Tibial artery (tissue), 4 donors: Measurements from ENCODE around the gene SIM2.

Source experiments
- DNase-seq, 2 donors: peaks; one replicate each; pipeline ENCODE4 v3.0.0-alpha.2; 2019
- H3K27ac ChIP-seq, 2 donors: fragments of 200-600 bp; sonication (generic) in 1 of 2; 1 replicate in 1 of 2; 2 replicates in 1 of 2; pipeline ENCODE4 v1.5.1; 2018 to 2019; ENCODE audit warnings: mild to moderate bottlenecking in 1 of 2
- H3K27me3 ChIP-seq, 2 donors: fragments of 200-600 bp; sonication (generic) in 1 of 2; one replicate each; pipeline versions ENCODE4 v1.5.1 to v1.6.0; 2016 to 2019
- H3K36me3 ChIP-seq, 3 donors: fragments of 200-600 bp; sonication (generic) in 2 of 3; one replicate each; pipeline ENCODE4 v1.5.1; 2016 to 2019; ENCODE audit warnings: mild to moderate bottlenecking in 2 of 3
- H3K4me1 ChIP-seq, 4 donors: fragments of 200-600 bp; sonication (generic) in 2 of 4; 1 replicate in 3 of 4; 2 replicates in 1 of 4; pipeline ENCODE4 v1.5.1; 2016 to 2019
- H3K4me3 ChIP-seq, 2 donors: fragments of 200-600 bp; sonication (generic) in 1 of 2; 1 replicate in 1 of 2; 2 replicates in 1 of 2; pipeline ENCODE4 v1.5.1; 2018 to 2019; ENCODE audit warnings: mild to moderate bottlenecking in 2 of 2
- H3K9me3 ChIP-seq, 3 donors: fragments of 200-600 bp; sonication (generic) in 1 of 3; one replicate each; pipeline ENCODE4 v1.5.1; 2016 to 2019
- intact Hi-C: fragments of 100-400 bp; cut with DNase I; formaldehyde crosslinking; loops from one replicate; pipeline ENCODE4 v1.15.0; 2023; ENCODE audit warnings: low total_unique reads
- TF ChIP-seq, protein P1 (sequence below), 2 experiments: fragments of 200-600 bp in 1 of 2; fragments of 450-650 bp in 1 of 2; IDR thresholded peaks; one replicate each; pipeline ENCODE4 v1.5.1; 2017 to 2019; ENCODE audit warnings: antibody characterized with exemption in 2 of 2, mild to moderate bottlenecking in 1 of 2, moderate library complexity in 1 of 2

Gene SIM2

DNA sequence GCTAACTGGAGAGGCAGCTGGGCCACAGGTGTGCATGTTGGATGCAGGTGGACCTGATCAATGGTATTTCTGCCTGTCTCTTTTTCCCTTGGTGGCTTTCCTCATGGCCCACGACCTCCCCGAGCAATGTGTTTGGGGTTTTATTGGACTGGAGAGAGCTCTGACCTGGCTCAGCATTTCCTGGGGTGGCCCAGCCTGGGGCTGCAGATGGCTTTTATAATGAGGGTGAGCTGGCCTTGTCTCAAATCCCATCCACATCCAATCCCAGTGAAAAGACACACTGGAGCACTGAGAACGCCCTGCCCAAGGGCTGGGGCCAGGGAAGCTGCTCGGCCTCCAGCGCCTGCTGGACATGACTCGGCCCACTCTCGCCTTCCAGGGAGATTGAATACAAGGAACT is 44.1 kb downstream of the SIM2 start:
- DNase-seq: no peak
- intact Hi-C loops: no loop called here
- Histone ChIP-seq H3K9me3 (no peaks in the 10 kb centered on the region), H3K27me3 (peaks cover 0 to 21% of the 10 kb centered on the region in 2 donors), H3K4me3 (no peak overlapping the region), H3K4me1 (peaks cover 0 to 19% (median 6%) of the 10 kb centered on the region in 4 donors), H3K27ac (no peak overlapping the region), H3K36me3 (no peaks in the 10 kb centered on the region)
- TF ChIP-seq, protein P1, sequence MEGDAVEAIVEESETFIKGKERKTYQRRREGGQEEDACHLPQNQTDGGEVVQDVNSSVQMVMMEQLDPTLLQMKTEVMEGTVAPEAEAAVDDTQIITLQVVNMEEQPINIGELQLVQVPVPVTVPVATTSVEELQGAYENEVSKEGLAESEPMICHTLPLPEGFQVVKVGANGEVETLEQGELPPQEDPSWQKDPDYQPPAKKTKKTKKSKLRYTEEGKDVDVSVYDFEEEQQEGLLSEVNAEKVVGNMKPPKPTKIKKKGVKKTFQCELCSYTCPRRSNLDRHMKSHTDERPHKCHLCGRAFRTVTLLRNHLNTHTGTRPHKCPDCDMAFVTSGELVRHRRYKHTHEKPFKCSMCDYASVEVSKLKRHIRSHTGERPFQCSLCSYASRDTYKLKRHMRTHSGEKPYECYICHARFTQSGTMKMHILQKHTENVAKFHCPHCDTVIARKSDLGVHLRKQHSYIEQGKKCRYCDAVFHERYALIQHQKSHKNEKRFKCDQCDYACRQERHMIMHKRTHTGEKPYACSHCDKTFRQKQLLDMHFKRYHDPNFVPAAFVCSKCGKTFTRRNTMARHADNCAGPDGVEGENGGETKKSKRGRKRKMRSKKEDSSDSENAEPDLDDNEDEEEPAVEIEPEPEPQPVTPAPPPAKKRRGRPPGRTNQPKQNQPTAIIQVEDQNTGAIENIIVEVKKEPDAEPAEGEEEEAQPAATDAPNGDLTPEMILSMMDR (IDR thresholded peaks at IDR 0.05): no peak

DNA sequence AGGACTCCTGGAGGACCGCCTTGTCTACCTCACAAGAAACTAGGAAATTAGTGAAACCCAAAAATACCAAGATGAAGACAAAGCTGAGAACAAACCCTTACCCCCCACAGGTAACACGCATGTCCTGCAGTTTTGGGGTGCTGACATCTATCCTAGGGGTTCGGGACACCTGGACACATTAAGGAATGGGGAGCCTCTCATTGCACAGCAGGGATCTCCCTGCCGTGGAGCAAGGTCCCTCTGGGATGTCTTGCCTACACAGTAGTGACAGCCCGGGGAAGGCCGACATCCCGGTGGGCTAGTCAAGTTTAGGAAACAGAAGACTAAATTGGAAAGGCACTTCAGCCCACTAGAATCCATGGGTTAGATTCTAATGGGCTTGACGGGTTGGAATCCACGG is 44.5 kb downstream of the SIM2 start:
- H3K4me1 ChIP-seq: peaks cover 0 to 22% (median 10%) of the 10 kb centered on the region in 4 donors
- no peak for DNase-seq
- no peak overlapping the region for H3K4me3 ChIP-seq
- no peak overlapping the region for H3K27ac ChIP-seq
- intact Hi-C loops: no loop called here
- H3K9me3 ChIP-seq: no peaks in the 10 kb centered on the region
- H3K27me3 ChIP-seq: peaks cover 0 to 26% of the 10 kb centered on the region in 2 donors
- H3K36me3 ChIP-seq: no peaks in the 10 kb centered on the region
- TF ChIP-seq, protein P1 (IDR thresholded peaks at IDR 0.05): no peak

DNA sequence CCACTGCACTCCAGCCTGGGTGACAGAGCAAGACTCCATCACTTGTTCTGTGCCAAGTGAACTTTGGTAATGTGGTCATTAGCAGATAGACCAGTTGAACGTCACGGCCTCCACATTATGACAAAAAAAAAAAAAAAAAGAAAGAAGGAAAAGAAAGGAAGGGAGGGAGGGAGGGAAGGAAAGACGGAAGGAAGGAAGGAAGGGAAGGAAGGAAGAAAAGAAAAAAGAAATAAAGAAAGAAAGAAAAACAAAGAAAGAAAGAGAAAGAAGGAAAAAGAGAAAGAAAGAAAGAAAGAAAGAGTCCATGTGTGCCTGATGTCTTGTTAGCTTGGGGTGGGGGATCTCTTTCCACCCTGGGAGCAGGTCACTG is 45.3 kb downstream of the SIM2 start:
- no peaks in the 10 kb centered on the region for H3K36me3 ChIP-seq
- intact Hi-C loops: no loop called here
- no peaks in the 10 kb centered on the region for H3K9me3 ChIP-seq
- H3K4me1 ChIP-seq: peaks cover 0 to 22% (median 10%) of the 10 kb centered on the region in 4 donors
- no peak for DNase-seq
- H3K27ac ChIP-seq: no peak overlapping the region
- TF ChIP-seq, protein P1 (IDR thresholded peaks at IDR 0.05): no peak
- no peak overlapping the region for H3K4me3 ChIP-seq
- H3K27me3 ChIP-seq: peaks cover 0 to 30% of the 10 kb centered on the region in 2 donors

DNA sequence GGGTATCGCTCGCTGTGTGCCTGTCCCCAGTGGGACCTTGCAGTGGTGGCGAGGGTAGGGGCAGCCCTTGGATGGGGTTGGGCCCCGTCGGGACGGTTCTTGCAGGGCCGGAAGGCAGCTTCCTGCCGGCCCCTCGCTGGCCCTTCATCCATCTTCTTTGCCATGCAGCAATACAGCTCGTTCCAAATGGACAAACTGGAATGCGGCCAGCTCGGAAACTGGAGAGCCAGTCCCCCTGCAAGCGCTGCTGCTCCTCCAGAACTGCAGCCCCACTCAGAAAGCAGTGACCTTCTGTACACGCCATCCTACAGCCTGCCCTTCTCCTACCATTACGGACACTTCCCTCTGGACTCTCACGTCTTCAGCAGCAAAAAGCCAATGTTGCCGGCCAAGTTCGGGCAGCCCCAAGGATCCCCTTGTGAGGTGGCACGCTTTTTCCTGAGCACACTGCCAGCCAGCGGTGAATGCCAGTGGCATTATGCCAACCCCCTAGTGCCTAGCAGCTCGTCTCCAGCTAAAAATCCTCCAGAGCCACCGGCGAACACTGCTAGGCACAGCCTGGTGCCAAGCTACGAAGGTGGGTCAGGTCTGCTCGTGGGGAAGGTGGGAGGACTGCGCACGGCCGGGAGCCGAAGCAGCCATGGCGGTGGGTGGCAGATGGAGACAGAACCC is 45.8 kb downstream of the SIM2 start:
- Histone ChIP-seq H3K27me3 (peaks cover 0 to 30% of the 10 kb centered on the region in 2 donors), H3K36me3 (peaks cover 0 to 1% (median 0%) of the 10 kb centered on the region in 3 donors), H3K27ac (no peak overlapping the region), H3K4me1 (peaks cover 0 to 22% (median 10%) of the 10 kb centered on the region in 4 donors), H3K4me3 (no peak overlapping the region), H3K9me3 (no peaks in the 10 kb centered on the region)
- DNase-seq: no peak
- TF ChIP-seq, protein P1 (IDR thresholded peaks at IDR 0.05): no peak
- intact Hi-C loops: no loop called here

DNA sequence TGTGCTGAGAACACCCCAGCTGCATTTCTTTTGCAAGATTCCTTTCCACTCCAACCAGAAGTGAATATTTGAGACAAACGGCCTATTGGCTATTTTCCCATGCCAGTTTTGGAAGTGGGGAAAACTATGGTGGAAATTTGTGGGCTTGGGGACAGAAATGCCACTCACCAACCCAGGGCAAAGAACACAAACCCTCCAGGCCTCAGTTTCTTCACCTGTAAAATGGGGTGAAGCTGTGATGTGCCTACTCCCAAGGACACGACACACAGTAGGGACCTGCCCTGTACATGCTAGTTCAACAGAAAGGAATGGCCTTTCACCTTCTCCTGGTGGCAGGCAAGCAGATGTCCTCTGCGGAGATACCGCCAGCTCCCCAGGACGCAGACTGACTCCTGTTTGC is 46.5 kb downstream of the SIM2 start:
- no peak for DNase-seq
- TF ChIP-seq, protein P1 (IDR thresholded peaks at IDR 0.05): no peak
- Histone ChIP-seq H3K9me3 (no peaks in the 10 kb centered on the region), H3K27ac (no peak overlapping the region), H3K4me1 (peaks cover 0 to 22% (median 10%) of the 10 kb centered on the region in 4 donors), H3K4me3 (no peak overlapping the region), H3K27me3 (peaks cover 0 to 30% of the 10 kb centered on the region in 2 donors), H3K36me3 (peaks cover 0 to 9% (median 0%) of the 10 kb centered on the region in 3 donors)
- intact Hi-C loops: no loop called here
